WTC11 (cell line): ENCODE data around the gene CCR8. TPM values are rescaled to one million over a fixed set of nuclear protein-coding genes. Genes with fewer than 3 reads are reported as not detected.

Source experiments
- ATAC-seq: fragments of 200-7000 bp; cut with Tn5 transposase; 2 replicates; pipeline ENCODE4 v1.10.0; 2021; ENCODE audit warnings: mild to moderate bottlenecking, moderate library complexity
- CTCF ChIA-PET: fragments of 300-600 bp; sonication (Branson Sonifier 250); formaldehyde crosslinking; loops from one replicate; lab custom pipeline; 2021; ENCODE audit warnings: antibody characterized with exemption; lab: Charles Lee
- POLR2A ChIA-PET: fragments of 350-600 bp; sonication (Branson Sonifier 250); formaldehyde crosslinking; loops from one replicate; lab custom pipeline; 2021; ENCODE audit warnings: antibody characterized with exemption; lab: Charles Lee
- DNase-seq: peaks from one replicate; pipeline ENCODE4 v3.0.0; 2021; ENCODE audit warnings: low spot score
- H3K27ac Mint-ChIP-seq: 2 replicates; pipeline ENCODE4 v1.8.0; 2021; ENCODE audit warnings: mixed read lengths
- H3K27me3 Mint-ChIP-seq: 2 replicates; pipeline ENCODE4 v1.8.0; 2021; ENCODE audit warnings: low read depth, mild to moderate bottlenecking, moderate library complexity, mixed read lengths
- H3K36me3 Mint-ChIP-seq: 2 replicates; pipeline ENCODE4 v1.8.0; 2021; ENCODE audit warnings: mixed read lengths
- H3K4me1 Mint-ChIP-seq: 2 replicates; pipeline ENCODE4 v1.8.0; 2022; ENCODE audit warnings: mixed read lengths
- H3K4me3 Mint-ChIP-seq: 2 replicates; pipeline ENCODE4 v1.8.0; 2021; ENCODE audit warnings: mild to moderate bottlenecking, moderate library complexity, mixed read lengths
- H3K9me3 Mint-ChIP-seq: 2 replicates; pipeline ENCODE4 v1.8.0; 2021; ENCODE audit warnings: mixed read lengths
- FOXK1 ChIP-seq: sonication (generic); formaldehyde crosslinking; IDR thresholded peaks from 2 replicates; pipeline ENCODE4 v1.8.0; 2022; ENCODE audit warnings: mild to moderate bottlenecking, moderate library complexity, missing genetic modification reagents
- KAT7 ChIP-seq: sonication (generic); formaldehyde crosslinking; IDR thresholded peaks from 2 replicates; pipeline ENCODE4 v1.8.1; 2023; ENCODE audit warnings: missing genetic modification reagents, mild to moderate bottlenecking, borderline replicate concordance
- NR2C2 ChIP-seq: sonication (generic); formaldehyde crosslinking; IDR thresholded peaks from 2 replicates; pipeline ENCODE4 v1.8.0; 2022; ENCODE audit warnings: mild to moderate bottlenecking, missing genetic modification reagents
- OVOL2 ChIP-seq: fragments of 250-450 bp; sonication (Bioruptor Pico); IDR thresholded peaks from 2 replicates; pipeline ENCODE4 v1.9.0; 2021; ENCODE audit warnings: mild to moderate bottlenecking, borderline replicate concordance
- RELA ChIP-seq: sonication (generic); formaldehyde crosslinking; IDR thresholded peaks from 2 replicates; pipeline ENCODE4 v1.8.1; 2022; ENCODE audit warnings: missing genetic modification reagents, mild to moderate bottlenecking, borderline replicate concordance
- RORB ChIP-seq: fragments of 250-450 bp; sonication (Bioruptor Pico); IDR thresholded peaks from 2 replicates; pipeline ENCODE4 v1.9.0; 2021; ENCODE audit warnings: mild to moderate bottlenecking
- SOX15 ChIP-seq: fragments of 250-450 bp; sonication (Bioruptor Pico); IDR thresholded peaks from 2 replicates; pipeline ENCODE4 v1.9.0; 2021; ENCODE audit warnings: mild to moderate bottlenecking
- TEAD4 ChIP-seq: sonication (generic); formaldehyde crosslinking; IDR thresholded peaks from 2 replicates; pipeline ENCODE4 v1.8.0; 2022; ENCODE audit warnings: mild to moderate bottlenecking, missing genetic modification reagents
- ZNF121 ChIP-seq: sonication (generic); formaldehyde crosslinking; IDR thresholded peaks from 2 replicates; pipeline ENCODE4 v1.8.0; 2023; ENCODE audit warnings: missing genetic modification reagents
- ZNF317 ChIP-seq: sonication (generic); formaldehyde crosslinking; IDR thresholded peaks from 2 replicates; pipeline ENCODE4 v1.8.1; 2023; ENCODE audit warnings: low read depth, mild to moderate bottlenecking, moderate library complexity, missing genetic modification reagents, borderline replicate concordance
- ZNF396 ChIP-seq: fragments of 250-450 bp; sonication (Bioruptor Pico); IDR thresholded peaks from 2 replicates; pipeline ENCODE4 v1.8.0; 2021; ENCODE audit warnings: mild to moderate bottlenecking, moderate library complexity, borderline replicate concordance
- ZNF416 ChIP-seq: fragments of 250-450 bp; sonication (Bioruptor Pico); IDR thresholded peaks from 2 replicates; pipeline ENCODE4 v1.9.0; 2021; ENCODE audit warnings: mild to moderate bottlenecking, inconsistent platforms
- total RNA-seq: library from RNA; stranded (reverse); gene quantifications from 3 replicates; pipeline ENCODE4 v1.2.3, GENCODE V29; 2021
- TF ChIP-seq, protein P1 (sequence below): sonication (generic); formaldehyde crosslinking; IDR thresholded peaks from 2 replicates; pipeline ENCODE4 v1.8.1; 2022; ENCODE audit warnings: low read depth, mild to moderate bottlenecking, moderate library complexity, missing genetic modification reagents, borderline replicate concordance
- TF ChIP-seq, protein P2 (sequence below): sonication (generic); formaldehyde crosslinking; IDR thresholded peaks from 2 replicates; pipeline ENCODE4 v1.8.0; 2023; ENCODE audit warnings: mild to moderate bottlenecking, missing genetic modification reagents
- TF ChIP-seq, protein P3 (sequence below): fragments of 250-450 bp; sonication (Bioruptor Pico); IDR thresholded peaks from 2 replicates; pipeline ENCODE4 v1.9.0; 2021; ENCODE audit warnings: mild to moderate bottlenecking
- TF ChIP-seq, protein P4 (sequence below): sonication (generic); formaldehyde crosslinking; IDR thresholded peaks from 2 replicates; pipeline ENCODE4 v1.8.1; 2023; ENCODE audit warnings: mild to moderate bottlenecking, missing genetic modification reagents, borderline replicate concordance
- TF ChIP-seq, protein P5 (sequence below): fragments of 200-600 bp; IDR thresholded peaks from 2 replicates; pipeline ENCODE4 v1.8.0; 2022; ENCODE audit warnings: antibody characterized with exemption
- TF ChIP-seq, protein P6 (sequence below): sonication (generic); formaldehyde crosslinking; IDR thresholded peaks from 2 replicates; pipeline ENCODE4 v1.8.1; 2023; ENCODE audit warnings: mild to moderate bottlenecking, missing genetic modification reagents, moderate library complexity

Gene CCR8
- total RNA-seq, 1 experiment from 2014 or later: 0.33 TPM

DNA sequence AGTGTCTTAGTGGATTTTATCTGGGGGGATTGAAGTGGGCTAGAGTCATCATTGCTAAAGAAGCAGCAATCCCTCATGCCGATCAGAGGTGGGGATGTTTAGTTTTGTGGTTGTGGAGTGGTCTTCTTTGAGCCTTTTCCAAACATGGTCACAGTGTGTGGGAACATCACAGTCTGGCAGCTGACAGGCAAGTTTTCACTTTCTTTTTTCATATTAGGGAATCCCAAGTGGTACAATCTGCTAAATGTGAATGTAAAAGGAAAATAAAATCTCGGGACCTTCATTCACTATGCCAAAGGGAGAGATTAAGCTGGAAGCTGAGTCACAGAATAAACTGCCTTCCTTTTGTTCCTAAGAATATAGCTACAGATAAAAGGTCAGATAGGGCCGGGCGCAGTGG, 39.3 kb upstream of the CCR8 start:
- TF ChIP-seq ZNF396 (CRISPR knock-in tag) (no peak), TEAD4 (CRISPR knock-in tag) (no peak), FOXK1 (CRISPR knock-in tag) (no peak)
- CTCF ChIA-PET: interaction anchor here (0.7 to 9.4 kb wide), 6 partner anchors 16 to 164 kb away, joined by 3 to 213 read pairs (median 66); partner anchors contain the start of genes CX3CR1 and XIRP1
- Mint-ChIP-seq H3K4me3 (no peak overlapping the region), H3K4me1 (no peaks in the 10 kb centered on the region; the same call in 1 of the 2 replicates), H3K9me3 (no peaks in the 10 kb centered on the region), H3K27ac (peak overlapping the region; percentile 50; the same call in 1 of the 2 replicates), H3K27me3 (no peaks in the 10 kb centered on the region), H3K36me3 (no peaks in the 10 kb centered on the region)
- POLR2A ChIA-PET: no interaction called here
- DNase-seq (no peak), ATAC-seq (no peak)

DNA sequence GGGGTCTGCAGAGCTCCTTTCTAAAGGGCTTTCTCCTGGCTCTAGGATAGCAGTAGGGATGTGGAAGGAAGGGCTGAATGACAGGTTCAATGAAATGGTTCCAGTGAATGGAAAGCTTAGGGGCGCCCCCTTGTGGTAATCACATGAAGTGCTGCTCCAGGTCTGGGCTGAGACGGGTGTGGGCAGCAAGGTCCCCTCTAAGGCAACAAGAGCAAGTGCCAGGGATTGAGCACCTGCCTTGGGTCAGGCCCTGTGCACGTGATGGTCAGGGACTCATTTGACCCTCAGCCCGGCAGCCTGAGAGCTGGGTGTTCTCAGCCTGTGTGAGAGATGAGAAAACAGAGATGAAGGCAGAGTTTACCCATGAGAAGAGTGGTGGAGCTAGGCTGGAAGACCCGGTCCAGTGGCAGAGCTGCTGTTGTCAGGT, 37.6 kb upstream of the CCR8 start:
- Mint-ChIP-seq H3K27ac (no peak overlapping the region), H3K36me3 (no peaks in the 10 kb centered on the region)

DNA sequence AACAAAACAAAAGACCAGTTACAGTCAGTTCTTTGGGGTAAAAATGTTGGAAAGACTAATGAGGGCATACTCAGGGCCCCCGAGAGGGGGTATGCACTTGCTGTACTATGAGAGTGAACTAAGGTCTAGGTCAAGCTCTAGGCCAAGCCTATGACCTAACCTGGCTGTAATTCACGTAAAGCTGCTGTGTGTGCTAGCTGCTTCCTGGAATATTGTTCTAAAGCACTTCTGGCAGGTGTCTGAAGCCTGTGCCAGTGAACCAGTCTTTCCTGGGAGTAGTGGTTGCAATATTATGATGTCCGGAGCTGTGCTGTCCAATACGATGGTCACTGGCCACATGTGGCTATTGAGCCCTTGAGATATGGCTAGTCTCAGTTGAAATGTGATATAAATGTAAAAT, 36.5 kb upstream of the CCR8 start:
- CTCF ChIA-PET: interaction anchor here (0.8 to 9.4 kb wide), 9 partner anchors 19 to 196 kb away, joined by 3 to 213 read pairs (median 9); partner anchors contain the start of gene CX3CR1
- Mint-ChIP-seq H3K27ac (no peak overlapping the region), H3K4me1 (no peaks in the 10 kb centered on the region; the same call in 1 of the 2 replicates), H3K27me3 (no peaks in the 10 kb centered on the region), H3K4me3 (no peak overlapping the region), H3K36me3 (no peaks in the 10 kb centered on the region), H3K9me3 (0 out of 2 replicates have a peak, but pooled peaks cover 4% of the 10 kb centered on the region)
- POLR2A ChIA-PET: no interaction called here
- no peak for DNase-seq
- no peak for ATAC-seq
- TF ChIP-seq SOX15 (CRISPR knock-in tag) (no peak), NR2C2 (CRISPR knock-in tag) (no peak), FOXK1 (CRISPR knock-in tag) (no peak), RELA (no peak), RORB (no peak), ZNF317 (no peak), KAT7 (no peak), ZNF416 (CRISPR knock-in tag) (no peak), TEAD4 (CRISPR knock-in tag) (no peak)
- TF ChIP-seq, protein P1, sequence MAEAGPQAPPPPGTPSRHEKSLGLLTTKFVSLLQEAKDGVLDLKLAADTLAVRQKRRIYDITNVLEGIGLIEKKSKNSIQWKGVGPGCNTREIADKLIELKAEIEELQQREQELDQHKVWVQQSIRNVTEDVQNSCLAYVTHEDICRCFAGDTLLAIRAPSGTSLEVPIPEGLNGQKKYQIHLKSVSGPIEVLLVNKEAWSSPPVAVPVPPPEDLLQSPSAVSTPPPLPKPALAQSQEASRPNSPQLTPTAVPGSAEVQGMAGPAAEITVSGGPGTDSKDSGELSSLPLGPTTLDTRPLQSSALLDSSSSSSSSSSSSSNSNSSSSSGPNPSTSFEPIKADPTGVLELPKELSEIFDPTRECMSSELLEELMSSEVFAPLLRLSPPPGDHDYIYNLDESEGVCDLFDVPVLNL (CRISPR knock-in tag): no peak
- TF ChIP-seq, protein P2, sequence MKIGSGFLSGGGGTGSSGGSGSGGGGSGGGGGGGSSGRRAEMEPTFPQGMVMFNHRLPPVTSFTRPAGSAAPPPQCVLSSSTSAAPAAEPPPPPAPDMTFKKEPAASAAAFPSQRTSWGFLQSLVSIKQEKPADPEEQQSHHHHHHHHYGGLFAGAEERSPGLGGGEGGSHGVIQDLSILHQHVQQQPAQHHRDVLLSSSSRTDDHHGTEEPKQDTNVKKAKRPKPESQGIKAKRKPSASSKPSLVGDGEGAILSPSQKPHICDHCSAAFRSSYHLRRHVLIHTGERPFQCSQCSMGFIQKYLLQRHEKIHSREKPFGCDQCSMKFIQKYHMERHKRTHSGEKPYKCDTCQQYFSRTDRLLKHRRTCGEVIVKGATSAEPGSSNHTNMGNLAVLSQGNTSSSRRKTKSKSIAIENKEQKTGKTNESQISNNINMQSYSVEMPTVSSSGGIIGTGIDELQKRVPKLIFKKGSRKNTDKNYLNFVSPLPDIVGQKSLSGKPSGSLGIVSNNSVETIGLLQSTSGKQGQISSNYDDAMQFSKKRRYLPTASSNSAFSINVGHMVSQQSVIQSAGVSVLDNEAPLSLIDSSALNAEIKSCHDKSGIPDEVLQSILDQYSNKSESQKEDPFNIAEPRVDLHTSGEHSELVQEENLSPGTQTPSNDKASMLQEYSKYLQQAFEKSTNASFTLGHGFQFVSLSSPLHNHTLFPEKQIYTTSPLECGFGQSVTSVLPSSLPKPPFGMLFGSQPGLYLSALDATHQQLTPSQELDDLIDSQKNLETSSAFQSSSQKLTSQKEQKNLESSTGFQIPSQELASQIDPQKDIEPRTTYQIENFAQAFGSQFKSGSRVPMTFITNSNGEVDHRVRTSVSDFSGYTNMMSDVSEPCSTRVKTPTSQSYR (CRISPR knock-in tag): no peak
- TF ChIP-seq, protein P3, sequence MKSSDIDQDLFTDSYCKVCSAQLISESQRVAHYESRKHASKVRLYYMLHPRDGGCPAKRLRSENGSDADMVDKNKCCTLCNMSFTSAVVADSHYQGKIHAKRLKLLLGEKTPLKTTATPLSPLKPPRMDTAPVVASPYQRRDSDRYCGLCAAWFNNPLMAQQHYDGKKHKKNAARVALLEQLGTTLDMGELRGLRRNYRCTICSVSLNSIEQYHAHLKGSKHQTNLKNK: no peak
- TF ChIP-seq, protein P4, sequence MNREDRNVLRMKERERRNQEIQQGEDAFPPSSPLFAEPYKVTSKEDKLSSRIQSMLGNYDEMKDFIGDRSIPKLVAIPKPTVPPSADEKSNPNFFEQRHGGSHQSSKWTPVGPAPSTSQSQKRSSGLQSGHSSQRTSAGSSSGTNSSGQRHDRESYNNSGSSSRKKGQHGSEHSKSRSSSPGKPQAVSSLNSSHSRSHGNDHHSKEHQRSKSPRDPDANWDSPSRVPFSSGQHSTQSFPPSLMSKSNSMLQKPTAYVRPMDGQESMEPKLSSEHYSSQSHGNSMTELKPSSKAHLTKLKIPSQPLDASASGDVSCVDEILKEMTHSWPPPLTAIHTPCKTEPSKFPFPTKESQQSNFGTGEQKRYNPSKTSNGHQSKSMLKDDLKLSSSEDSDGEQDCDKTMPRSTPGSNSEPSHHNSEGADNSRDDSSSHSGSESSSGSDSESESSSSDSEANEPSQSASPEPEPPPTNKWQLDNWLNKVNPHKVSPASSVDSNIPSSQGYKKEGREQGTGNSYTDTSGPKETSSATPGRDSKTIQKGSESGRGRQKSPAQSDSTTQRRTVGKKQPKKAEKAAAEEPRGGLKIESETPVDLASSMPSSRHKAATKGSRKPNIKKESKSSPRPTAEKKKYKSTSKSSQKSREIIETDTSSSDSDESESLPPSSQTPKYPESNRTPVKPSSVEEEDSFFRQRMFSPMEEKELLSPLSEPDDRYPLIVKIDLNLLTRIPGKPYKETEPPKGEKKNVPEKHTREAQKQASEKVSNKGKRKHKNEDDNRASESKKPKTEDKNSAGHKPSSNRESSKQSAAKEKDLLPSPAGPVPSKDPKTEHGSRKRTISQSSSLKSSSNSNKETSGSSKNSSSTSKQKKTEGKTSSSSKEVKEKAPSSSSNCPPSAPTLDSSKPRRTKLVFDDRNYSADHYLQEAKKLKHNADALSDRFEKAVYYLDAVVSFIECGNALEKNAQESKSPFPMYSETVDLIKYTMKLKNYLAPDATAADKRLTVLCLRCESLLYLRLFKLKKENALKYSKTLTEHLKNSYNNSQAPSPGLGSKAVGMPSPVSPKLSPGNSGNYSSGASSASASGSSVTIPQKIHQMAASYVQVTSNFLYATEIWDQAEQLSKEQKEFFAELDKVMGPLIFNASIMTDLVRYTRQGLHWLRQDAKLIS (CRISPR knock-in tag): no peak

More for the DNA sequence above, 37.6 kb upstream of the CCR8 start:
- H3K4me3 Mint-ChIP-seq: no peak overlapping the region
- DNase-seq: peak; percentile 92
- ATAC-seq: peak; percentile 69
- ChIA-PET CTCF (interaction anchor here (0.6 to 9.4 kb wide), 47 partner anchors 10 to 562 kb away, joined by 3 to 213 read pairs (median 5); partner anchors contain the start of genes CCR8, CX3CR1, GORASP1 and TTC21A), POLR2A (no interaction called here)
- TF ChIP-seq OVOL2 (CRISPR knock-in tag): no peak
- TF ChIP-seq, protein P5, sequence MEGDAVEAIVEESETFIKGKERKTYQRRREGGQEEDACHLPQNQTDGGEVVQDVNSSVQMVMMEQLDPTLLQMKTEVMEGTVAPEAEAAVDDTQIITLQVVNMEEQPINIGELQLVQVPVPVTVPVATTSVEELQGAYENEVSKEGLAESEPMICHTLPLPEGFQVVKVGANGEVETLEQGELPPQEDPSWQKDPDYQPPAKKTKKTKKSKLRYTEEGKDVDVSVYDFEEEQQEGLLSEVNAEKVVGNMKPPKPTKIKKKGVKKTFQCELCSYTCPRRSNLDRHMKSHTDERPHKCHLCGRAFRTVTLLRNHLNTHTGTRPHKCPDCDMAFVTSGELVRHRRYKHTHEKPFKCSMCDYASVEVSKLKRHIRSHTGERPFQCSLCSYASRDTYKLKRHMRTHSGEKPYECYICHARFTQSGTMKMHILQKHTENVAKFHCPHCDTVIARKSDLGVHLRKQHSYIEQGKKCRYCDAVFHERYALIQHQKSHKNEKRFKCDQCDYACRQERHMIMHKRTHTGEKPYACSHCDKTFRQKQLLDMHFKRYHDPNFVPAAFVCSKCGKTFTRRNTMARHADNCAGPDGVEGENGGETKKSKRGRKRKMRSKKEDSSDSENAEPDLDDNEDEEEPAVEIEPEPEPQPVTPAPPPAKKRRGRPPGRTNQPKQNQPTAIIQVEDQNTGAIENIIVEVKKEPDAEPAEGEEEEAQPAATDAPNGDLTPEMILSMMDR: peak; percentile 91
- TF ChIP-seq, protein P6, sequence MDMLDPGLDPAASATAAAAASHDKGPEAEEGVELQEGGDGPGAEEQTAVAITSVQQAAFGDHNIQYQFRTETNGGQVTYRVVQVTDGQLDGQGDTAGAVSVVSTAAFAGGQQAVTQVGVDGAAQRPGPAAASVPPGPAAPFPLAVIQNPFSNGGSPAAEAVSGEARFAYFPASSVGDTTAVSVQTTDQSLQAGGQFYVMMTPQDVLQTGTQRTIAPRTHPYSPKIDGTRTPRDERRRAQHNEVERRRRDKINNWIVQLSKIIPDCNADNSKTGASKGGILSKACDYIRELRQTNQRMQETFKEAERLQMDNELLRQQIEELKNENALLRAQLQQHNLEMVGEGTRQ (CRISPR knock-in tag): peak; percentile 54
- peak; percentile 99 for TF ChIP-seq ZNF121 (CRISPR knock-in tag)
- H3K9me3 Mint-ChIP-seq: 0 out of 2 replicates have a peak, but pooled peaks cover 4% of the 10 kb centered on the region
- H3K27me3 Mint-ChIP-seq: no peaks in the 10 kb centered on the region
- H3K4me1 Mint-ChIP-seq: no peaks in the 10 kb centered on the region; the same call in 1 of the 2 replicates
